GM12875 (cell line): ENCODE results near the gene SPECC1.
A peak's percentile ranks its signal among the peaks of the same experiment; 100 is the strongest.
"Not testable (repeated sequence)": the region's sequence is repeated elsewhere in the genome, so short reads cannot be mapped to it uniquely, and the experiment has no call there.

Experiments
- H3K4me3 ChIP-seq: one replicate; pipeline ENCODE4 v1.5.1; 2011; ENCODE audit warnings: low read depth, low read length, control low read depth
- CTCF ChIP-seq: IDR thresholded peaks from 2 replicates; pipeline ENCODE4 v1.5.1; 2011; ENCODE audit warnings: low read depth, mild to moderate bottlenecking, control low read depth, inconsistent platforms, low read length, moderate library complexity, borderline replicate concordance; ENCODE audit not compliant: insufficient read depth

Gene SPECC1

GRCh38 chr17:19996502-19996901, 12.7 kb upstream of the SPECC1 start:
- no peak for TF ChIP-seq CTCF
- no peak overlapping the region for H3K4me3 ChIP-seq

GRCh38 chr17:20008242-20009051, 712 bp upstream of the SPECC1 start:
- H3K4me3 ChIP-seq, result peak overlapping the region; percentile 56
- no peak for TF ChIP-seq CTCF

GRCh38 chr17:20009052-20009301, 182 bp upstream of the SPECC1 start:
- H3K4me3 ChIP-seq, result peak overlapping the region; percentile 56
- TF ChIP-seq CTCF, result no peak

- H3K4me3 ChIP-seq, result peak overlapping the region; percentile 55
- TF ChIP-seq CTCF, result 0 out of 2 replicates have a peak, but pooled peaks have one; percentile 3
Measured at GRCh38 chr17:20010099-20010863, 1.1 kb downstream of the SPECC1 start.

GRCh38 chr17:20010936-20011335, 1.8 kb downstream of the SPECC1 start:
- TF ChIP-seq CTCF, result no peak
- no peak overlapping the region for H3K4me3 ChIP-seq

- no peak overlapping the region for H3K4me3 ChIP-seq
- no peak for TF ChIP-seq CTCF
Measured at GRCh38 chr17:20012017-20012536, 2.9 kb downstream of the SPECC1 start.

GRCh38 chr17:20016475-20016992, 7.4 kb downstream of the SPECC1 start:
- not testable (repeated sequence) for H3K4me3 ChIP-seq
